BE2C (cell line): ENCODE data around the gene DTX3.
A peak's percentile ranks its signal among the peaks of the same experiment; 100 is the strongest.
"Not testable (repeated sequence)": the region's sequence is repeated elsewhere in the genome, so short reads cannot be mapped to it uniquely, and the experiment has no call there.

Experiments used
- DNase-seq: peaks from one replicate; pipeline ENCODE4 v3.0.0-alpha.2; 2020
- H3K27me3 ChIP-seq: fragments of 250-450 bp; sonication (Bioruptor Pico); 2 replicates; pipeline ENCODE4 v1.5.1; 2020; ENCODE audit warnings: mild to moderate bottlenecking
- H3K36me3 ChIP-seq: fragments of 250-450 bp; sonication (Bioruptor Pico); 2 replicates; pipeline ENCODE4 v1.5.1; 2020; ENCODE audit warnings: mild to moderate bottlenecking
- H3K4me1 ChIP-seq: fragments of 250-450 bp; sonication (Bioruptor Pico); 2 replicates; pipeline ENCODE4 v1.5.1; 2020
- H3K4me3 ChIP-seq: 2 replicates; pipeline ENCODE4 v1.5.1; 2011; ENCODE audit warnings: low read depth, low read length
- H3K9me3 ChIP-seq: fragments of 250-450 bp; sonication (Bioruptor Pico); 2 replicates; pipeline ENCODE4 v1.5.1; 2020
- TF ChIP-seq, protein P1 (sequence below): IDR thresholded peaks from 2 replicates; pipeline ENCODE4 v1.5.1; 2012; ENCODE audit warnings: mild to moderate bottlenecking, low read depth, low read length

The DTX3 gene

DNA sequence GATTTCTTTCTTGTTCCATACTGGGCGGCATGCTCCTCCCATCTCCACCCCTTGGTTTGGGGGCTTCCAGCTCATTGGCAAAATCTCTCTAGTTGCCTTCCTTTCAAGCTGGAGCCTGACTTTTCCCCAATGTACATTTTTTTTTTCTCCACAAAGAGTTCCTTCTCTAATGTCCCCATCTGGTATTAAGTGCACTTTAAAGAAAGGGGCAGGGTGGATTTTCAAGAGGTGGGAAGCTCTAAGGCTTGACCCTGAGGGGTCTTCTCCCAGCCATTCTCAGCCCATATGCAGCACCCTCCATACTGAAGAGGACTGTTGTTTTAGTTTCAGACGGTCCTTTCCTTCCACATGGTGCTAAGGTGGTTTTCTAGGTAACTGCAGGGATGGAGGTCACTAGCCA is 19.5 kb upstream of the DTX3 start:
- no peaks in the 10 kb centered on the region for H3K9me3 ChIP-seq
- peaks cover 3% of the 10 kb centered on the region; the same call in 1 of the 2 replicates for H3K36me3 ChIP-seq
- no peak overlapping the region for H3K4me3 ChIP-seq
- H3K27me3 ChIP-seq = no peaks in the 10 kb centered on the region
- DNase-seq = no peak
- TF ChIP-seq, protein P1, sequence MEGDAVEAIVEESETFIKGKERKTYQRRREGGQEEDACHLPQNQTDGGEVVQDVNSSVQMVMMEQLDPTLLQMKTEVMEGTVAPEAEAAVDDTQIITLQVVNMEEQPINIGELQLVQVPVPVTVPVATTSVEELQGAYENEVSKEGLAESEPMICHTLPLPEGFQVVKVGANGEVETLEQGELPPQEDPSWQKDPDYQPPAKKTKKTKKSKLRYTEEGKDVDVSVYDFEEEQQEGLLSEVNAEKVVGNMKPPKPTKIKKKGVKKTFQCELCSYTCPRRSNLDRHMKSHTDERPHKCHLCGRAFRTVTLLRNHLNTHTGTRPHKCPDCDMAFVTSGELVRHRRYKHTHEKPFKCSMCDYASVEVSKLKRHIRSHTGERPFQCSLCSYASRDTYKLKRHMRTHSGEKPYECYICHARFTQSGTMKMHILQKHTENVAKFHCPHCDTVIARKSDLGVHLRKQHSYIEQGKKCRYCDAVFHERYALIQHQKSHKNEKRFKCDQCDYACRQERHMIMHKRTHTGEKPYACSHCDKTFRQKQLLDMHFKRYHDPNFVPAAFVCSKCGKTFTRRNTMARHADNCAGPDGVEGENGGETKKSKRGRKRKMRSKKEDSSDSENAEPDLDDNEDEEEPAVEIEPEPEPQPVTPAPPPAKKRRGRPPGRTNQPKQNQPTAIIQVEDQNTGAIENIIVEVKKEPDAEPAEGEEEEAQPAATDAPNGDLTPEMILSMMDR = no peak
- no peaks in the 10 kb centered on the region for H3K4me1 ChIP-seq

DNA sequence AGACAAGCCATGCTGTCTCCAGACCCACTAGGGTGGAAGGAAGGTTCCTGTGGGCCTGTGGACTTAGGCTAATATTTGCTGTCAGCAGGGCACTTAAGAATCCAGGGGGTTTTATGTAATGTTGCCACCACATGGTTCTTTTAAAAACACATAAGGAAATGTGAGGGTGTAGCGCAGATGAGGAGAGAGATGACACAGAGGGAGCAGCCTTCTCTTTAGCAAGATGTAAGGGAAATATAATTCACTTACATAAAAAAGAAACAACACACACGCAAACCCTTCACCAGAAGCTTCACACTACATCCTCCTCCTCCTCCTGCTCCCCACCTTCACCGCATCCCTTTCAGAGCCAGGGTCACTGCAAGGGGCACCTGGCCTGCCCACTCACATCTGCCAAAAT is 18.5 kb upstream of the DTX3 start:
- Histone ChIP-seq H3K4me3 (no peak overlapping the region), H3K36me3 (peaks cover 3% of the 10 kb centered on the region; the same call in 1 of the 2 replicates), H3K4me1 (no peaks in the 10 kb centered on the region), H3K9me3 (no peaks in the 10 kb centered on the region), H3K27me3 (no peaks in the 10 kb centered on the region)
- TF ChIP-seq, protein P1 = no peak
- no peak for DNase-seq

DNA sequence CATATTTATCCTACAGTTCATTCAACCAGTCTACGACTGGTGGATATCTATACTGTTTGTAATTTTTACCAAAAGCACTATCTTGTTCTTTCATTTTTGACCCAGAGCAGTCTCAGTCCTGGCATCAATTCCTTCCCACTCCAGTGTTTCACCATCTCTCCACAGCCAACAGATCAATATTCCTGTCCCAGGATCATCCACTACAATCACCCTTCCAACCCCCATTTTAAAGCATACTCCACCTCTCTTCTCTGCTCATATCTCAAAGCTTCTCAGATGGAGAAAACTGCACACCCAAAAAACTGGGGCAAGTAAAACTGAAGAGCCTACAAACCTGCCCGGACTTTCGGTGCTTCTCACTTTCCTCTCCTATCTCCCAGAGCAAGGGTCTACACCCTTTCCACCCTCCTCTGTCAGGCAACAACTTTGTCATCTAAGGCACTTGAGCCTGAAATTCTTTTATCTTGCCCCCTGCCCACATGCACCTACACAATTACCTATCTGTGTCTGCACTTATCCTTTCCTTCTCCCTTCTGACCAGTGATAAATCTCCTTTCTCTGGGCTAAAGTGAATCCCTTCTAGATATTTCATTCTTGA is 17.7 kb upstream of the DTX3 start:
- Histone ChIP-seq H3K4me3 (no peak overlapping the region), H3K27me3 (no peaks in the 10 kb centered on the region), H3K9me3 (no peaks in the 10 kb centered on the region), H3K36me3 (no peaks in the 10 kb centered on the region), H3K4me1 (no peaks in the 10 kb centered on the region)
- DNase-seq = no peak
- TF ChIP-seq, protein P1 = no peak

DNA sequence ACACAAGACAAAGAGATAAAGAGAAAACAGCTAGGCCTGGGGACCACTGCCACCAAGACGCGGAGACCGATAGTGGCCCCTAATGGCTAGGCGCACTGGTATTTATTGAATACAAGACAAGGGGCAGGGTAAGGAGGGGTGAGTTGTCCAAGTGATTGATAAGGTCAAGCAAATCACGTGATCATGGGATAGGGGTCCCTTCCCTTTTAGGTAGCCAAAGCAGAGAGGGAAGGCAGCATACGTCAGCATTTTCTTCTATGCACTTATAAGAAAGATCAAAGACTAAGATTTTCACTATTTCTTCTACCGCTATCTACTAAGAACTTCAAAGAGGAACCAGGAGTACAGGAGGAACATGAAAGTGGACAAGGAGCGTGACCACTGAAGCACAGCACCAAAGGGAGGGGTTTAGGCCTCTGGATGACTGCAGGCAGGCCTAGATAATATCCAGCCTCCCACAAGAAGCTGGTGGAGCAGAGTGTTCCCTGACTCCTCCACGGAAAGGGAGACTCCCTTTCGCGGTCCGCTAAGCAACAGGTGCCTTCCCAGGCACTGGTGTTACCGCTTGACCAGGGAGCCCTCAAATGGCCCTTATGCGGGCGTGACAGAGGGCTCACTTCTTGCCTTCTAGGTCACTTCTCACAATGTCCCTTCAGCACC is 15.5 kb upstream of the DTX3 start:
- H3K9me3 ChIP-seq, H3K36me3 ChIP-seq, H3K4me3 ChIP-seq, H3K4me1 ChIP-seq, H3K27me3 ChIP-seq, DNase-seq: not testable (repeated sequence)

DNA sequence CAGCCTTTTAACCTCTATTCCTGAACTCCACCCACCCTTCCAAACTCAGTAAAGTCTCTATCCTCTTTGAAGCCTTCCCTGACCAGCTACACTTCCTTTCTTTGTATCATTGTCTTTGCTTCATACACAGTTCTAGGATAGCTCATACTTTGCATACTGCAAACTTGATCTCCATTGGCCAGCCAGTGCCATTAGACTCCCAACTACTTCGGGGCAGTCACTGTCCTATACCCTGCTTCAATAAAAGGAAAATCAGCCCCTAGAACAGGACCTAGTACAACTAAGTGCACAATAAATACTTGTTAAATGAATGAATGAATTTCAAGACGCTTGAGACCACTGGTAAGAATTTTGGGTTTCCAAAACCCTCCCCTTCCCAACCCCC is 14.2 kb upstream of the DTX3 start:
- TF ChIP-seq, protein P1 = no peak
- H3K36me3 ChIP-seq = no peaks in the 10 kb centered on the region
- no peak for DNase-seq
- peak overlapping the region; percentile 80 for H3K4me3 ChIP-seq
- no peaks in the 10 kb centered on the region for H3K9me3 ChIP-seq
- H3K27me3 ChIP-seq = no peaks in the 10 kb centered on the region
- no peaks in the 10 kb centered on the region for H3K4me1 ChIP-seq

DNA sequence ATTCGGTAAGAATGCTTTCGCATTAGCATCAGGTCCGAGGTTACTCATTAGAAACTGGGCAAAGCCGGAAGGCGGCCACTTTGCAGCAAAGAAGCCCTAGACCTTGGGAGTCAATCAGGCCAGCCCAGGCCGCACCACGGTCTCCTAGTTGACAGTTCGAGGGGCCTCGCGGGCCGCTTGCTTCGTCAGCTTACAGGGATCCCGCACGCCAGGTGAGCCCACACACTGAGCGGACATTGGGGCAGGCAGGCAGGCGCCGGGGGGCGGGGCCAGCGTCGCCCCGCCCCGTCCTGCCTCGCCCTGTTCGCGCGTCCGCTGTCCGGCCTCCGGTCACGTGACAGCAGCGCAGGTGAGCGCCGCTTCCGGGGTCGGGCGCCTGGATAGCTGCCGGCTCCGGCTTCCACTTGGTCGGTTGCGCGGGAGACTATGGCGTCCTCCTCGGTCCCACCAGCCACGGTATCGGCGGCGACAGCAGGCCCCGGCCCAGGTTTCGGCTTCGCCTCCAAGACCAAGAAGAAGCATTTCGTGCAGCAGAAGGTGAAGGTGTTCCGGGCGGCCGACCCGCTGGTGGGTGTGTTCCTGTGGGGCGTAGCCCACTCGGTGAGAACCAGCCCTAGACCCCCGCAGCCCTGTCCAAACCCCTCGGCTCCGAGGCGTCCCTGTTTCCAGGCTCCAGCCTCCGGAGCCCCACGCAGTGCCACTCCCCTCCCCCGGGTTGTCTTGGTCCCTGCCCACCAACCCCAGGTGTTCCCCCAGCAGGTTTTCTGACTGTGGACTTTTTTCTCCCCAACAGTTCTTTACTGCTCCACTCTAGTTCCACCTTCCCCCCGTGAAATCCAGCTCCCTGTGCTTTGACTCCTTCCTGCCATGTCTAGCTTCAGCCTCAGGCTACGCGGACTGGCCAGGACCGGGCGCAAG is 13.5 kb upstream of the DTX3 start, which contains the start of gene PIP4K2C:
PIP4K2C (plus strand) TSS at position 329 of the 918 bp plus-strand sequence; CDS start at position 427, 98 bp downstream.
- Histone ChIP-seq H3K4me3 (peak within 1 kb of the TSS; percentile 80), H3K9me3 (no peaks in the 10 kb centered on the region), H3K27me3 (no peaks in the 10 kb centered on the region), H3K4me1 (no peaks in the 10 kb centered on the region), H3K36me3 (no peaks in the 10 kb centered on the region)
- TF ChIP-seq, protein P1 = no peak
- peak; percentile 73 for DNase-seq
